MV-4-11 (cell line): Measurements from ENCODE around the gene SRPRB.
A peak's percentile ranks its signal among the peaks of the same experiment; 100 is the strongest.

Experiments used
- DNase-seq: peaks from one replicate; lab custom pipeline; 2025; lab: John Stamatoyannopoulos, UW

The SRPRB gene

DNA sequence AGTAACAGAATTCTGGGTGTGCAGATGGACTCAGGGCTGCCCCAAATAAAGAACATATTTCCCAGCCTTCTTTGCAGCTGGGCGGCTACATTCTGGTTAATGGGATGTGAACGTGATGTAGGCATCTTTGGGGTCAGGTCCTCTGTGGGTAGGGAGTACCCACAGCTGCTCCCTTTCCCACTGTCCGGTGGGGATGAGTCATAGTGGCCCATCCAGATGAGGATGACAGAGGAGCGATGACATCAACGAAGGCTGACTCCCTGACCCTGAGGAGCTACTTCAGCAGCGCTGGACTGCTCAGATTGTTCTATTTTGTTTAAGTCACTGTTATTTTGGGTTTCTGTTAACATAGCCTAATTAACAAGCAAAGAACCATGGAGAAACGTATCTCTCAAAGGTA, 38.0 kb downstream of the SRPRB start:
- no peak for DNase-seq

- DNase-seq: no peak
These were observed 39.5 kb downstream of the SRPRB start for GRCh38 chr3:133845127-133845526.

DNA sequence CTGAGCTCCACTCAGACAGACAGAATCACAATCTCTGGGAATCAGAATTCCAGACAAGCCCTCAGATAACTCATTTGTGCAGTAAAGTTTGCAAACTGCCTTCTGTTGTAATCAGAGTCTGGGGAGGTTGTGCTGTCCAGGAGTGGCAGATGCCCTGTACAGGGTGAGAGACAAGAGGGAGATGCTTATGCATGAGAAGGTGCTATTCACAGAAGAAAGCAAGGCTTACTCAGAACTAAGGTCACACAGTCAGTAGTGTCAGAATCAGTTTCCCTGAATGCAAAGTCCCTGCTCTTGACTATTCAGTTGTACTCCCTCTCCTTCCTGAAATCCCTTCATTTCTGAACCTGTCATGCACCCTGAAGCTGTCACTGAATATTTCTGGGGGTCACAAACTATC, 43.7 kb downstream of the SRPRB start:
- DNase-seq: no peak

DNA sequence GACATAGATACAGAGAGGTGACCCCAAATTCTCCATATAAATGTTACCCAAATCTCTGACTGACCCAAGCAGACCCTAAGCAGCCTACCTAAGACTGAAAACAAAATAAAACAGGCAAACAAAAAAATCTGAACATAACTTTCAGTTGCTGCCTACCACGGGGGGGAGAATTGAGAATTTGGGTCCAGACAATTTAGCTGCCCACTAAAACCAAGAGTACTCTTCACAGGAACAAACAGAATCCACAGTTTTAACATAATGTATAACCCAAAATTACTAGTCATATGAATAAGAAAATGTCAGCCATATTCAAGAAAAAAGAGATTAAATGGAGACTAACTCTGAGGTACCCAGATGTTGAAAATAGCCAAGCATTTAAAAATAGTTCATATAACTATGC, 44.4 kb downstream of the SRPRB start:
- DNase-seq: no peak

DNA sequence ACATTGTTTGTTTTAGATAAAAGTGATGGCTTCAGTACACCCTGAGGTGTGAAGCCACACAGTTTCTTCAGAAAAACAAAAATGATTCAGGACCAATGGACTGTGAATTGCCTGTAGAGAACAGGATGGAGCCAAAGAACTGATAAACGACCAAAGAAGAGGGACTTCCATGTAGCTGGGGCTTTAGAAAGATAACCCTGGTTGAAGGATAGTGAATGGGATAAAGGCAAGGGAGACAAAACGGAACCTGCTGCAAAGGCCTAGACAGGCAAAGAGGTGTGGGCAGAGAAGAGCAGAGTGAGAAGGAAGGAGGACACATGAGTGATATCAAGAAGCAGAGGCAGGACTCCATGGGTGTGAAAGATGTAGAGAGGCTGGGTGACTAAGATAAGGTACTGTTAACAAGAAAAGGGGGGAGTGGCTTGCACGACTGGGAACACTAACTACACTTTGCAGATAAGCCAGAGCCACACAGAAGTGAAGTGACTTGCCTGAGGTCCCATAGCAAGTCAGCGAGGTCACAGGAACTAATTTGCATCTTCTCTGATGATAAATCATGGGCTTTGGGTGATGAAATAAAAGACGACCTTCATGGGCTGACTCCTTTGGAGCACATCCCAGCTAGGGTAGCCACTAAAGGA, 45.8 kb downstream of the SRPRB start:
- DNase-seq: no peak

DNA sequence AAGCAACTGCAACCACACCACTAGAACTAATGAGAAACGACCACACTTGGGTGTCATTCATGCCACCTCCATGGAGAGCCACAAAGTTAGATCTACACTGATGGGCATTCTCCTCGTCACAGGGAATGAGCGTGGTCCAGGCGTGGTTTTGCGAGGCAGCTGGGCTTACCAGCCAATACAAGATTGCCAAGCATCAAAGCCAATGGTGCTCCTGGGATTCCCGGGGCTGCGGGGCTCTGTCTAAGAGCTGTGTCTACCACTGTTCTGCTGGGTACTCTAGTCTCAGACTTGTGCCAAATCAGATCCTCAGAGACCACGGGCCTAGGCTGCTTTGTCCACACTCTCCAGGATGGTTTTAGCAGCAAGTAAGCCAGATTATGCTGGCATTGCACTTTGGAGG, 46.3 kb downstream of the SRPRB start:
- DNase-seq: no peak

DNA sequence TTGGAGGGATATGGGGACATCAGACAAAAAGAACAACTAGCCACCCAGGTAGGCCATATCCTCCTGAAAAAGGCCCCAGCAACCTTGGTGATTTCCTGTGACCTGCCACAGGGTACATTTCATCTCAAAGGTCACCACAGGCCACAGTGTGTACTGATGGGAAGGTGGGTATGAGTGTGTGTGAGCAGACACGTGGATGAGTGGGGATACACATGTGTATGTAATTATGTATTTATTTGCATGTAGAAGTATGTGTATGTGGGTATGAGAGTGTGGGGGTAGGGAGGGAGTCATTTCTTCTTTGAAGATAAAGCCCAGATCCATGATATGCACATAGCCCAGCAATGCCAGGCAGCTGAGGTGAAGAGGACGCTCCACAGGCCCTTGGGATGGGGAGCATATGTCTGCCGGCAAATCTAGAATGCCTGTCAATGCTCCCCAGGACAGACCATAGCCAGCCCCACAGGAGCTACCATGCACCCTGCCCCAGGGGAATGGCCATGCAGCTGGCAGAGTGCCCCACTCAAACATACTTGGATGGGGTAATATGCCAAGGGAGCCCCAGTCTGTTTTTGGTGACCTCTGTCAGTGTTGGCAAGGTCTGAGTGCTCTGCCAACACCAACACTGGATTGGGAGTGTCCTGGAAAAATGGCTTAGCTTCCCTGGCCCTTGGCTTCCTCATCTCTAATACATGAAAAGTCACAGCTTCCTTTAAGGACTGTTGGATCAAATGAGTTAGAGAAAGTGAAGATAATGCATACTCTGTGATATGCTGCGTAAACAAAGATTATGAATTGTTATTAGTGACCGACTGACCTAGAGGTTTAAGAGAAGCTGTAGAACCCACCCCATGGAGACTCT, 47.7 kb downstream of the SRPRB start:
- DNase-seq: no peak

- DNase-seq: no peak
These were observed 48.3 kb downstream of the SRPRB start for GRCh38 chr3:133853925-133854227.

GRCh38 chr3:133854264-133855001, 48.8 kb downstream of the SRPRB start:
- no peak for DNase-seq

- no peak for DNase-seq
These were observed 49.4 kb downstream of the SRPRB start for GRCh38 chr3:133855002-133855370.

GRCh38 chr3:133855772-133856171, 50.2 kb downstream of the SRPRB start:
- DNase-seq: peak; percentile 54

- peak; percentile 10 for DNase-seq
These were observed 50.7 kb downstream of the SRPRB start for GRCh38 chr3:133856316-133856715.

DNA sequence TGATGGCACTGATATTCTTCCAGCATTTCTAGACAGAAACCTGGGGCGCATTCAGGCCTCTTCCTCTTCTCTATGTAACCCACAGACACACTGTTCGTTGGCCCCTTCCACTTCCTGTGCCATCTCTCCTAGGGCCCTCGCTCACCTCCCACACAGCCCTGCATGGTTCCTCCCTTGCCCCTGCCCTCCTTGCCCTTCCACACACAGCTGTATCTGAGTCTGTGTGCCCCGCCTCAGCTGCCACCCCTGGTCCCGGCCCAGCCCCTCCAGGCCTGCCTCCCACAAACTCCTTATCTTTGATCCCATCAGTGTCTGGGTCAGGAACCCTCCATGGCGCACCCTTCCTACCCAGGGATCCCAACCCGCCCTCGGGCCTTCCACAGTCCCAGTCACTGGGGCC, 52.2 kb downstream of the SRPRB start:
- peak; percentile 76 for DNase-seq

GRCh38 chr3:133859381-133860234, 54.0 kb downstream of the SRPRB start:
- DNase-seq: no peak

DNA sequence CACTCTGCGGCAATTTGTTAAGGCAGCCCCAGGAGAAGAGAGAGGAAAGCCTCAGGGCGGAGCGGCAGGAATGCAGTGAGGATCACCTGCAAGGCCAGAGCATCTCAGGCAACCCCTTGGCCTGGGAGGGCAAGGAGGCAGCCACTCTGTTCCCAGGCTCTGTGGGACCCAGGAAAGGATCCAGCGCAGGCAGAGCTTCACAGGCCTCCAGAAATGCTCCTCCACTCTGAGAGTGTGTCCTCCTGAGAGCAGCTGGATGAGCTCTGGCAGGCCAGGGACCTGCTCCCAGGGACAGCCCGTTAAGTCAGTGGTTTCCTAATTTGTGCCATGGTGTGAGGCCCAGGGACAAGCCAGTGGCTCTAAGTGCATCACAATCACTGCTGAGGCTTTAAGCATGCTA, 54.9 kb downstream of the SRPRB start:
- DNase-seq: no peak

DNA sequence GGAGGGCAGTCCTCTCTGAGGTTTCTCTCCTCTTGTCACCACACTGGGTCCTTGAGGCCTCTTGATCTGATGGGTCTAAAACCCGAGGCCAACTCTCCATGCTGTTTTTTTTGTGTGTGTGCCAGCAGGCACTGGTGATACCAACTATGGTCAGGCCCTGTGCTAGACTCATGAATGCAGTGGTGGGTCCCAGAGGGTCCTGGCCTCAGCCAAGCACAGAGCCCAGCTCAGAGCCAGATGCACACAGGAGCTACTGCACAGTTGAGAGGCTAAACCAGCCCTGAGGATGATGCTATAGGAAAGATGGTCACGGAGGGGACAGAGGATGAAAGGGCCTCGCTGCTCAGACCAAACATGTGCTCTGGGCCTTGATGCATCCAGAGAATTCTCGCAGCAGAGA, 56.5 kb downstream of the SRPRB start:
- no peak for DNase-seq

DNA sequence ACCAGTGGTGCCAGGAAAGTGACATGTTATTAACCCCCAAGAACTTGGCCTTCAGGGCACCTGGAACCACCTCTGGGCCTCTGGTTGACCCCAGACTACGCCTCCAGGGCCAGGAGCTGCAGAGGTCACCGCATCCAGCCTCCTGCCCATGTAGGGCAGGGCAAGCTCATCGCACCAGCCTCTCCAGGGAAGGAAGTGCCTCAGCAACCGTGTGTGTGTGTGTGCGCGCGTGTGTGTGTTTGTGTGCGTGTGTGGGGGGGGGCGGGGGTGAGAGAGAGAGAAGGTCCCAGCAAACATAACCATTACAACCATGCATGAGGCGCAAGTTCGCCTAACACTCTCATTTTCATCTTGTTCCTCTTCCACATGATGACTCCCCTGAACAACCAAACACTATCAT, 58.3 kb downstream of the SRPRB start:
- DNase-seq: peak; percentile 43

GRCh38 chr3:133864616-133865015, 59.0 kb downstream of the SRPRB start:
- DNase-seq: no peak

DNA sequence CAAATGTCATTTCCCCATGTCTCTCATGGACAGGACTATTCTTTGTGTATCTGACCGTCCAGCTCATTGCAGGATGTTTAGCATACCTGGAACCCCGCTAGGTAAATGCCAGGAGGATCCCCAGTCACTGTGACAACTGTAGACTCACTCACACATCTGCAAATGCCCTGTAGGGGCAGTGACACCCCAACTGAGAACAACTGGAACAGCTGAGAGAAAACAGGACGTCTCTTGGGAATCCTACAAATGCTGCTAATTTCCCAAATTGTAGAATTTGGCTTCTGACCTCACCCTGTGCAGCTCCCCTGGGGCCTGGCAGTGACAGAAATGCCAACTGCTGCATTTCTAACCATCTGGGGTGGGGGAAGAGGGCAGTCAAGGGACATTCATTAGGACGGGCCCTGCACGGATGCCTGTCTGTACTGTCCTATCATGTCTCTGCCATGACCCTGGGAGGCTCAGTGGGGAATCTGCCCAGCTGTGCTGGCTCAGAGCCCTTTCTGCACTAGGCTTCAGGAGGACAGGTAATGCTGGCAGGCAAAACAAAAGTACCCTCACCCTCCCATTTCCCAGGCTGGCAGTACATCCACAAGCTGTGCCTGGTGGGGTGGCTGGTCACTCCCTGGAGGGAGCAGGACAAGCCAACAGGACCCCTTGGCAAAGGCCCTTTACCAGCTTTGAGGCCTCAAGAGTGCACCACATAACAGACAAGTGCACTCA, 59.7 kb downstream of the SRPRB start:
- DNase-seq: no peak

- no peak for DNase-seq
These were observed 60.5 kb downstream of the SRPRB start for GRCh38 chr3:133866141-133866540.

DNA sequence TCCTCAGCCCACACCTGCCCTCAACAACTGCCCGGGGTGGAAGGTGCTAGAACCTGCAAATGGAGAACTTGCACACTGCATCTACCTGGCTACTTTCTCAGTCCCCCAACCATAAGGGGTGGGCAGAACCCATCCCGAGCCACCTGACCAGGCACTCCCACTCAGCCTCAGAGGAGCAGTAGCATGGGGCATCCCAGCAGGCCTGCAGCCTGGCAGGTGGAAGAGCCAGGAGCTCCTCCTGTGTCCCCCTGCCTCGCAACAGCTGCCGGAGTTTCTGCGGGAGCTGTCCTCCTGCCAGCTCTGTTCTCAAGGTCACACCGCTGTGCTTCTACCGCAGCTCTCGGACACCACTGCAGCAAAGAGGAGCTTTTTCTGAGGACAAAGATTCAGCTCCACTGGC, 62.6 kb downstream of the SRPRB start:
- DNase-seq: no peak
